Measurements from ENCODE around the gene ZC3H15. TPM values are rescaled to one million over a fixed set of nuclear protein-coding genes. Genes with fewer than 3 reads are reported as not detected.

ZC3H15 gene
- total RNA-seq, 2 experiments from 2014 or later, result 100 to 115 TPM

GRCh38 chr2:186523791-186524190, 37.7 kb downstream of the ZC3H15 start:
- Mint-ChIP-seq H3K9me3 (ENCODE audit: low read depth) (no peaks in the 10 kb centered on the region), H3K36me3 (ENCODE audit: low read depth) (peaks cover 15% of the 10 kb centered on the region), H3K27me3 (no peaks in the 10 kb centered on the region), H3K4me3 (no peak overlapping the region), H3K4me1 (no peaks in the 10 kb centered on the region), H3K27ac (no peak overlapping the region)
- ATAC-seq (no peak), DNase-seq (no peak)
- CTCF ChIA-PET, result no interaction called here
- POLR2A ChIA-PET, result no interaction called here
- intact Hi-C loops (cut with DNase I, micrococcal nuclease), result no loop called here

GRCh38 chr2:186526281-186526680, 40.2 kb downstream of the ZC3H15 start:
- no peak overlapping the region for H3K4me3 Mint-ChIP-seq
- intact Hi-C loops (cut with DNase I, micrococcal nuclease), result no loop called here
- H3K36me3 Mint-ChIP-seq (ENCODE audit: low read depth), result peaks cover under 1% of the 10 kb centered on the region
- ChIA-PET CTCF (no interaction called here), POLR2A (no interaction called here)
- no peak overlapping the region for H3K27ac Mint-ChIP-seq
- H3K9me3 Mint-ChIP-seq (ENCODE audit: low read depth), result no peaks in the 10 kb centered on the region
- H3K27me3 Mint-ChIP-seq, result no peaks in the 10 kb centered on the region
- no peaks in the 10 kb centered on the region for H3K4me1 Mint-ChIP-seq
- ATAC-seq (no peak), DNase-seq (no peak)

- DNase-seq (no peak), ATAC-seq (no peak)
- Mint-ChIP-seq H3K27ac (no peak overlapping the region), H3K27me3 (peaks cover 2% of the 10 kb centered on the region), H3K9me3 (ENCODE audit: low read depth) (no peaks in the 10 kb centered on the region), H3K4me1 (no peaks in the 10 kb centered on the region), H3K4me3 (no peak overlapping the region), H3K36me3 (ENCODE audit: low read depth) (no peaks in the 10 kb centered on the region)
- ChIA-PET POLR2A (no interaction called here), CTCF (interaction anchor here (1.6 kb wide), 1 partner anchor 11 kb away, joined by 4 read pairs; no protein-coding TSS in a partner anchor)
- intact Hi-C loops (cut with DNase I, micrococcal nuclease), result no loop called here
These were observed 44.3 kb downstream of the ZC3H15 start for GRCh38 chr2:186530314-186530713.

- intact Hi-C loops (cut with DNase I, micrococcal nuclease), result no loop called here
- Mint-ChIP-seq H3K4me3 (no peak overlapping the region), H3K9me3 (ENCODE audit: low read depth) (no peaks in the 10 kb centered on the region), H3K27me3 (peaks cover 9% of the 10 kb centered on the region), H3K36me3 (ENCODE audit: low read depth) (no peaks in the 10 kb centered on the region), H3K4me1 (no peaks in the 10 kb centered on the region), H3K27ac (no peak overlapping the region)
- DNase-seq (no peak), ATAC-seq (no peak)
- POLR2A ChIA-PET, result no interaction called here
- CTCF ChIA-PET, result interaction anchor here (0.7 to 1.6 kb wide), 3 partner anchors 12 to 64 kb away, joined by 3 to 6 read pairs (median 4); no protein-coding TSS in a partner anchor
These were observed 45.3 kb downstream of the ZC3H15 start for GRCh38 chr2:186531257-186531775.

GRCh38 chr2:186532891-186533290, 46.8 kb downstream of the ZC3H15 start:
- no peaks in the 10 kb centered on the region for H3K4me1 Mint-ChIP-seq
- CTCF ChIA-PET, result no interaction called here
- H3K36me3 Mint-ChIP-seq (ENCODE audit: low read depth), result no peaks in the 10 kb centered on the region
- H3K4me3 Mint-ChIP-seq, result no peak overlapping the region
- no peaks in the 10 kb centered on the region for H3K9me3 Mint-ChIP-seq (ENCODE audit: low read depth)
- intact Hi-C loops (cut with DNase I, micrococcal nuclease), result no loop called here
- peaks cover 16% of the 10 kb centered on the region for H3K27me3 Mint-ChIP-seq
- DNase-seq (no peak), ATAC-seq (no peak)
- POLR2A ChIA-PET, result no interaction called here
- H3K27ac Mint-ChIP-seq, result no peak overlapping the region

GRCh38 chr2:186533717-186534116, 47.7 kb downstream of the ZC3H15 start:
- no peak overlapping the region for H3K4me3 Mint-ChIP-seq
- no peak overlapping the region for H3K27ac Mint-ChIP-seq
- intact Hi-C loops (cut with DNase I, micrococcal nuclease), result no loop called here
- no peaks in the 10 kb centered on the region for H3K4me1 Mint-ChIP-seq
- ChIA-PET POLR2A (no interaction called here), CTCF (interaction anchor here (1.1 kb wide), 2 partner anchors 14 to 30 kb away, joined by 3 read pairs; no protein-coding TSS in a partner anchor)
- H3K9me3 Mint-ChIP-seq (ENCODE audit: low read depth), result no peaks in the 10 kb centered on the region
- DNase-seq, result no peak
- H3K27me3 Mint-ChIP-seq, result peaks cover 18% of the 10 kb centered on the region
- no peaks in the 10 kb centered on the region for H3K36me3 Mint-ChIP-seq (ENCODE audit: low read depth)
- no peak for ATAC-seq

- Mint-ChIP-seq H3K36me3 (ENCODE audit: low read depth) (no peaks in the 10 kb centered on the region), H3K27me3 (peaks cover 18% of the 10 kb centered on the region), H3K4me1 (no peaks in the 10 kb centered on the region), H3K27ac (no peak overlapping the region), H3K4me3 (no peak overlapping the region), H3K9me3 (ENCODE audit: low read depth) (no peaks in the 10 kb centered on the region)
- POLR2A ChIA-PET, result no interaction called here
- CTCF ChIA-PET, result interaction anchor here (1.1 kb wide), 2 partner anchors 13 to 30 kb away, joined by 3 read pairs; no protein-coding TSS in a partner anchor
- no peak for DNase-seq
- intact Hi-C loops (cut with DNase I, micrococcal nuclease), result no loop called here
- ATAC-seq, result no peak
These were observed 48.3 kb downstream of the ZC3H15 start for GRCh38 chr2:186534406-186534805.

GRCh38 chr2:186535861-186536260, 49.8 kb downstream of the ZC3H15 start:
- H3K27me3 Mint-ChIP-seq, result peaks cover 18% of the 10 kb centered on the region
- H3K9me3 Mint-ChIP-seq (ENCODE audit: low read depth), result no peaks in the 10 kb centered on the region
- DNase-seq (no peak), ATAC-seq (no peak)
- no peak overlapping the region for H3K4me3 Mint-ChIP-seq
- H3K27ac Mint-ChIP-seq, result no peak overlapping the region
- ChIA-PET POLR2A (no interaction called here), CTCF (interaction anchor here (0.7 kb wide), 1 partner anchor 168 kb away, joined by 3 read pairs; no protein-coding TSS in a partner anchor)
- H3K4me1 Mint-ChIP-seq, result no peaks in the 10 kb centered on the region
- intact Hi-C loops (cut with DNase I, micrococcal nuclease), result no loop called here
- H3K36me3 Mint-ChIP-seq (ENCODE audit: low read depth), result no peaks in the 10 kb centered on the region

GRCh38 chr2:186537019-186537418, 51.0 kb downstream of the ZC3H15 start:
- no peak overlapping the region for H3K27ac Mint-ChIP-seq
- no peaks in the 10 kb centered on the region for H3K4me1 Mint-ChIP-seq
- peaks cover 24% of the 10 kb centered on the region for H3K27me3 Mint-ChIP-seq
- no peak overlapping the region for H3K4me3 Mint-ChIP-seq
- ChIA-PET POLR2A (interaction anchor here (0.7 kb wide), 1 partner anchor 143 kb away, joined by 3 read pairs; no protein-coding TSS in a partner anchor), CTCF (no interaction called here)
- no peaks in the 10 kb centered on the region for H3K9me3 Mint-ChIP-seq (ENCODE audit: low read depth)
- ATAC-seq (no peak), DNase-seq (no peak)
- intact Hi-C loops (cut with DNase I, micrococcal nuclease), result no loop called here
- no peaks in the 10 kb centered on the region for H3K36me3 Mint-ChIP-seq (ENCODE audit: low read depth)

GRCh38 chr2:186540941-186541340, 54.9 kb downstream of the ZC3H15 start:
- H3K4me3 Mint-ChIP-seq, result no peak overlapping the region
- H3K9me3 Mint-ChIP-seq (ENCODE audit: low read depth), result no peaks in the 10 kb centered on the region
- no peaks in the 10 kb centered on the region for H3K4me1 Mint-ChIP-seq
- DNase-seq (no peak), ATAC-seq (no peak)
- H3K27me3 Mint-ChIP-seq, result peaks cover 21% of the 10 kb centered on the region
- H3K36me3 Mint-ChIP-seq (ENCODE audit: low read depth), result no peaks in the 10 kb centered on the region
- H3K27ac Mint-ChIP-seq, result no peak overlapping the region
- intact Hi-C loops (cut with DNase I, micrococcal nuclease), result no loop called here
- CTCF ChIA-PET, result interaction anchor here (1.2 kb wide), 1 partner anchor 101 kb away, joined by 3 read pairs; no protein-coding TSS in a partner anchor
- POLR2A ChIA-PET, result no interaction called here

- Mint-ChIP-seq H3K9me3 (ENCODE audit: low read depth) (no peaks in the 10 kb centered on the region), H3K4me1 (no peaks in the 10 kb centered on the region), H3K27me3 (peaks cover 16% of the 10 kb centered on the region), H3K36me3 (ENCODE audit: low read depth) (no peaks in the 10 kb centered on the region), H3K27ac (no peak overlapping the region), H3K4me3 (no peak overlapping the region)
- ChIA-PET POLR2A (no interaction called here), CTCF (interaction anchor here (1.2 kb wide), 1 partner anchor 100 kb away, joined by 3 read pairs; no protein-coding TSS in a partner anchor)
- no peak for ATAC-seq
- DNase-seq, result no peak
- intact Hi-C loops (cut with DNase I, micrococcal nuclease), result no loop called here
These were observed 55.9 kb downstream of the ZC3H15 start for GRCh38 chr2:186542002-186542401.

GRCh38 chr2:186543561-186544131, 57.6 kb downstream of the ZC3H15 start:
- ATAC-seq (no peak), DNase-seq (no peak)
- Mint-ChIP-seq H3K36me3 (ENCODE audit: low read depth) (no peaks in the 10 kb centered on the region), H3K9me3 (ENCODE audit: low read depth) (no peaks in the 10 kb centered on the region), H3K27ac (no peak overlapping the region), H3K4me1 (no peaks in the 10 kb centered on the region), H3K27me3 (peaks cover 8% of the 10 kb centered on the region), H3K4me3 (no peak overlapping the region)
- POLR2A ChIA-PET, result no interaction called here
- intact Hi-C loops (cut with DNase I, micrococcal nuclease), result no loop called here
- CTCF ChIA-PET, result interaction anchor here (1.4 kb wide), 1 partner anchor 12 kb away, joined by 6 read pairs; no protein-coding TSS in a partner anchor
